GM13977 (cell line): ENCODE results near the gene PPP1R12C.
A peak's percentile ranks its signal among the peaks of the same experiment; 100 is the strongest.
"Not testable (repeated sequence)": the region's sequence is repeated elsewhere in the genome, so short reads cannot be mapped to it uniquely, and the experiment has no call there.

Source experiments
- DNase-seq: peaks from one replicate; pipeline ENCODE4 v3.0.0; 2012; ENCODE audit warnings: low spot score
- in situ Hi-C: fragments of 300-500 bp; cut with MboI; formaldehyde crosslinking; loops from one replicate; pipeline ENCODE4 v1.12.0; 2022; ENCODE audit warnings: low sequenced_read_pairs, low pct_unique_long_range_greater_than_20kb, mixed read lengths, inconsistent platforms; ENCODE audit not compliant: unreplicated experiment
- TF ChIP-seq, protein P1 (sequence below): IDR thresholded peaks from 2 replicates; pipeline ENCODE4 v1.5.1; 2012; ENCODE audit warnings: mild to moderate bottlenecking, control low read depth; ENCODE audit not compliant: insufficient read depth; ENCODE audit errors: extremely low read depth, missing control alignments

The PPP1R12C gene

DNA sequence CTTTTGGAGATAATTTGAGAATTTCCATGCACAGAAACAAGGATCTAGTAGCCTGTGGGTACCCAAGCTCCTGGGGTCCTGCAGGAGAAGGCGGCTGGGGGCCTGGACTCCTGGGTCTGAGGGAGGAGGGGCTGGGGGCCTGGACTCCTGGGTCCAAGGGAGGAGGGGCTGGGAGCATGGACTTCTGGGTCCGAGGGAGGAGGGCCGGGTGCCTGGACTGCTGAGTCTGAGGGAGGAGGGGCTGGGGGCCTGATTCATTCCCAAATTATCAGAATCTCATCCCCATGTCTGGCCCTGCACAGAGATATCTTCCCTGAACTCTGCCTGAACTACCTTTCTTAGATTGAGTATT, 54.0 kb downstream of the PPP1R12C start:
- no peak for DNase-seq
- in situ Hi-C loops = no loop called here
- TF ChIP-seq, protein P1, sequence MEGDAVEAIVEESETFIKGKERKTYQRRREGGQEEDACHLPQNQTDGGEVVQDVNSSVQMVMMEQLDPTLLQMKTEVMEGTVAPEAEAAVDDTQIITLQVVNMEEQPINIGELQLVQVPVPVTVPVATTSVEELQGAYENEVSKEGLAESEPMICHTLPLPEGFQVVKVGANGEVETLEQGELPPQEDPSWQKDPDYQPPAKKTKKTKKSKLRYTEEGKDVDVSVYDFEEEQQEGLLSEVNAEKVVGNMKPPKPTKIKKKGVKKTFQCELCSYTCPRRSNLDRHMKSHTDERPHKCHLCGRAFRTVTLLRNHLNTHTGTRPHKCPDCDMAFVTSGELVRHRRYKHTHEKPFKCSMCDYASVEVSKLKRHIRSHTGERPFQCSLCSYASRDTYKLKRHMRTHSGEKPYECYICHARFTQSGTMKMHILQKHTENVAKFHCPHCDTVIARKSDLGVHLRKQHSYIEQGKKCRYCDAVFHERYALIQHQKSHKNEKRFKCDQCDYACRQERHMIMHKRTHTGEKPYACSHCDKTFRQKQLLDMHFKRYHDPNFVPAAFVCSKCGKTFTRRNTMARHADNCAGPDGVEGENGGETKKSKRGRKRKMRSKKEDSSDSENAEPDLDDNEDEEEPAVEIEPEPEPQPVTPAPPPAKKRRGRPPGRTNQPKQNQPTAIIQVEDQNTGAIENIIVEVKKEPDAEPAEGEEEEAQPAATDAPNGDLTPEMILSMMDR = no peak

DNA sequence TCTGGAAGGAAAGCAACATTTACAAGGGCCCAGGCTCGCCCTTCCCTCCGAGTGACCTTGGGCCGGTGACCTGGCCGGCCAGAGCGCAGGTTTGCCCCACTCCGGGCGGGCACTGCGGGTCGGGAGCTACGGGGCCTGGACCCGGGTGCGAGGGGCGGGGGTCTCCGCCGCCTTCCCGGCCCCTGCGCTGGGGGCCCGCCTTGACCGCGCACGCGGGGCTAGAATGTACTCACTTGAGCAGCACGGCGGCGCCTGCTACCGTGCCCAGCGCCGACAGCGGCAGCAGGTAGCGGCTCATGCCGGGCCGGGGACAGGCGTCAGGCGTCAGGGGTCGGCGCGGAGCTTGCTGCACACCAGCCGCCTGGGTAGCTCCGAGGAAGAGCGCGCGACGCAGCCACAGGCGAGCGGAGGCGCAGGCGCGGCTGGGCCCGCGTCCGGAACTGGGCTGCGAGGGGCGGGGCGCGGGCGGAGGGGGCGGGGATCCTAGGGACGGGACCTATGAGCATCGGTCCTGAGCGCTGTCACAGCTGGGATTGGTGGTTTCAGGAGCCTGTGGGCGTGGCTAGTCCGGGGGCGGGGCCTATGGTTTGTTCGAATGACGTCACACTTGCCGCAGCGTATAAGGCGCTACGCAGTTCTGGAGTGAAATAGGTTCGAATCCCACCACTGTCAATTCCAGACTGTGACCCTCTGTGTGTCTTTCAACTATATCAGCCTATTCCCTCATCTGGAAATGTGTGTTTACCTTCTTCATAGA, 54.5 kb downstream of the PPP1R12C start, which contains the start of gene RDH13:
Gene RDH13 (minus strand): TSS at position 414 of the 757 bp plus-strand sequence. CDS start 116 bp downstream, at position 298.
- TF ChIP-seq, protein P1 = no peak
- in situ Hi-C loops = no loop called here
- peak; percentile 99 for DNase-seq

DNA sequence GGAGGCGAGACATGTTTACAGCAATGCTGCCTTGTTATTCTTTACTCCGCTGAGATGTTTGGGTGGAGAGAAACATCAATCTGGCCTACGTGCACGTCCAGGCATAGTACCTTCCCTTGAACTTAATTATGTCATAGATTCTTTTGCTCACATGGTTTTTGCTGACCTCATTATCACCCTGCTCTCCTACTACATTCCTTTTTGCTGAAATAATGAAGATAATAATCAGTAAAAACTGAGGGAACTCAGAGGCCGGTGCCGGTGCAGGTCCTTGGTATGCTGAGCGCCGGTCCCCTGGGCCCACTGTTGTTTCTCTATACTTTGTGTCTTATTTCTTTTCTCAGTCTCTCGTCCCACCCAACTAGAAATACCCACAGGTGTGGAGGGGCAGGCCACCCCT, 57.1 kb downstream of the PPP1R12C start:
- DNase-seq, in situ Hi-C loops: not testable (repeated sequence)

- DNase-seq = no peak
- in situ Hi-C loops = no loop called here
- TF ChIP-seq, protein P1 = peak; percentile 14
These were observed 58.4 kb downstream of the PPP1R12C start for GRCh38 chr19:55058781-55059610.

DNA sequence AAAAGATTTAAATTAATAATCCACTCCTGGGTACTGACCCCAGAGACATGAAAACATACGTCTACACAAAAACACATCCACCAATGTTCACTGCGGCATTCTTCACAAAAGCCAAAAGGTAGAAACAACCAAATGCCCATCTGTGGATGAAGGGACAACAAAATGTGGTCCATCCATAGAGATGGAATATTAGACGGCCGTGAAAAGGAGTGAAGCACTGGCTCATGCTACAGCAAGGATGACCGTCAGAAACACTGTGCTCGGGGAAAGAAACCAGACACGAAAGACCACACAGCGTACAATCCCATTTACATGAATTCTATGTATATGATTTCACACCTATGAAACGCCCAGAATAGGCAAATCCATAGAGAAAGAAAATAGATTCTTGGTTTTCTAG, 60.6 kb downstream of the PPP1R12C start:
- no peak for DNase-seq
- in situ Hi-C loops = no loop called here
- TF ChIP-seq, protein P1 = no peak

- DNase-seq = no peak
- in situ Hi-C loops = no loop called here
- TF ChIP-seq, protein P1 = no peak
These were observed 63.7 kb downstream of the PPP1R12C start for GRCh38 chr19:55053735-55054134.
